Measurements from ENCODE around the gene LYPD5.
A peak's percentile ranks its signal among the peaks of the same experiment; 100 is the strongest.
"Not testable (repeated sequence)": the region's sequence is repeated elsewhere in the genome, so short reads cannot be mapped to it uniquely, and the experiment has no call there.

Gene LYPD5

GRCh38 chr19:43776286-43776685 is 26.0 kb downstream of the LYPD5 start:
- no peak for DNase-seq

- no peak for DNase-seq
These were observed 26.9 kb downstream of the LYPD5 start for GRCh38 chr19:43775299-43775890.

- not testable (repeated sequence) for DNase-seq
These were observed 27.3 kb downstream of the LYPD5 start for GRCh38 chr19:43774940-43775258.

- peak; percentile 75 for DNase-seq
These were observed 27.9 kb downstream of the LYPD5 start for GRCh38 chr19:43774103-43774939.

- no peak for DNase-seq
These were observed 28.5 kb downstream of the LYPD5 start for GRCh38 chr19:43773725-43774102.

GRCh38 chr19:43769256-43769655 is 33.0 kb downstream of the LYPD5 start:
- no peak for DNase-seq

- no peak for DNase-seq
These were observed 33.8 kb downstream of the LYPD5 start for GRCh38 chr19:43768273-43769050.

- no peak for DNase-seq
These were observed 34.4 kb downstream of the LYPD5 start for GRCh38 chr19:43767818-43768217.

GRCh38 chr19:43767316-43767715 is 34.9 kb downstream of the LYPD5 start:
- no peak for DNase-seq

- DNase-seq: no peak
These were observed 35.5 kb downstream of the LYPD5 start for GRCh38 chr19:43766755-43767043.

- peak; percentile 72 for DNase-seq
These were observed 37.0 kb downstream of the LYPD5 start for GRCh38 chr19:43765109-43765876.

- not testable (repeated sequence) for DNase-seq
These were observed 37.6 kb downstream of the LYPD5 start for GRCh38 chr19:43764684-43765083.

- DNase-seq: no peak
These were observed 38.7 kb downstream of the LYPD5 start for GRCh38 chr19:43763473-43763939.

- no peak for DNase-seq
These were observed 39.4 kb downstream of the LYPD5 start for GRCh38 chr19:43762814-43763213.

- no peak for DNase-seq
These were observed 41.3 kb downstream of the LYPD5 start for GRCh38 chr19:43760941-43761340.

GRCh38 chr19:43759515-43759914 is 42.7 kb downstream of the LYPD5 start:
- DNase-seq: no peak

GRCh38 chr19:43755256-43755801 is 46.9 kb downstream of the LYPD5 start:
- peak; percentile 89 for DNase-seq

GRCh38 chr19:43754503-43755255 is 47.6 kb downstream of the LYPD5 start, which contains the start of gene SMG9:
TSS of gene SMG9 (minus strand) at chr19:43754962. CDS start at chr19:43750741, 4,221 bp downstream.
- DNase-seq: peak; percentile 99

- no peak for DNase-seq
These were observed 48.1 kb downstream of the LYPD5 start for GRCh38 chr19:43754253-43754502.

GRCh38 chr19:43752287-43752875 is 49.9 kb downstream of the LYPD5 start:
- DNase-seq: no peak

- DNase-seq: no peak
These were observed 50.6 kb downstream of the LYPD5 start for GRCh38 chr19:43751466-43752220.

Data from right hindlimb (tissue), 1 donor.